Esophagus squamous epithelium (tissue), 4 donors: ENCODE data around the gene CTLA4.

ENCODE experiments used
- POLR2A ChIP-seq, 4 donors: fragments of 450-650 bp; IDR thresholded peaks; one replicate each; pipeline ENCODE4 v1.6.1; 2017; ENCODE audit warnings: antibody characterized with exemption in 4 of 4, mild to moderate bottlenecking in 4 of 4, moderate library complexity in 3 of 4
- TF ChIP-seq, protein P1 (sequence below), 6 experiments: fragments of 450-650 bp in 4 of 6; fragments of 200-600 bp in 2 of 6; sonication (generic) in 2 of 6; IDR thresholded peaks; one replicate each; pipeline ENCODE4 v1.5.1; 2016 to 2019; ENCODE audit warnings: antibody characterized with exemption in 6 of 6, mild to moderate bottlenecking in 4 of 6, moderate library complexity in 4 of 6

DNA sequence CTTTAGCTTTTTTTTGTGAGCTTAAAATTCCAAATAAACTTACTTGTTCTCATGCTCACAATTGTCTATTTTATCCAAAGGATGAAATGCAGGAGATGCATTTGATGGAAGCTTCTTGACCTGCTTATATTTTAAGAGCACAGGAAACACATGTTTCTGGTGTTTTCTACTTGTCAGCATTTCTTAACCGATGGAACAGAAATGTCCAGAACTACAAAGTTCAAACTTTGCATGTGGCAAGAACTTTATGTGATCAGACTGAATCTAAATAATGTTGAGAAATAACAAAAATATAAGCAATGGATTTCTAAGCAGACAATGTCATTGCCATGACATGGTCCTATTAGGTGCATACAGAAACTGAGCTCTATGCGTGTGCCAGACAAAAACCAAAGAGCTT, 9.9 kb upstream of the CTLA4 start:
- TF ChIP-seq, protein P1, sequence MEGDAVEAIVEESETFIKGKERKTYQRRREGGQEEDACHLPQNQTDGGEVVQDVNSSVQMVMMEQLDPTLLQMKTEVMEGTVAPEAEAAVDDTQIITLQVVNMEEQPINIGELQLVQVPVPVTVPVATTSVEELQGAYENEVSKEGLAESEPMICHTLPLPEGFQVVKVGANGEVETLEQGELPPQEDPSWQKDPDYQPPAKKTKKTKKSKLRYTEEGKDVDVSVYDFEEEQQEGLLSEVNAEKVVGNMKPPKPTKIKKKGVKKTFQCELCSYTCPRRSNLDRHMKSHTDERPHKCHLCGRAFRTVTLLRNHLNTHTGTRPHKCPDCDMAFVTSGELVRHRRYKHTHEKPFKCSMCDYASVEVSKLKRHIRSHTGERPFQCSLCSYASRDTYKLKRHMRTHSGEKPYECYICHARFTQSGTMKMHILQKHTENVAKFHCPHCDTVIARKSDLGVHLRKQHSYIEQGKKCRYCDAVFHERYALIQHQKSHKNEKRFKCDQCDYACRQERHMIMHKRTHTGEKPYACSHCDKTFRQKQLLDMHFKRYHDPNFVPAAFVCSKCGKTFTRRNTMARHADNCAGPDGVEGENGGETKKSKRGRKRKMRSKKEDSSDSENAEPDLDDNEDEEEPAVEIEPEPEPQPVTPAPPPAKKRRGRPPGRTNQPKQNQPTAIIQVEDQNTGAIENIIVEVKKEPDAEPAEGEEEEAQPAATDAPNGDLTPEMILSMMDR (IDR thresholded peaks at IDR 0.05): no peak
- TF ChIP-seq POLR2A (IDR thresholded peaks at IDR 0.05): no peak
